AG08395 (cell line): ENCODE data around the gene BTBD18.
"Not testable (repeated sequence)": the region's sequence is repeated elsewhere in the genome, so short reads cannot be mapped to it uniquely, and the experiment has no call there.

ENCODE experiments used
- DNase-seq: peaks from one replicate; pipeline ENCODE4 v3.0.0; 2012; ENCODE audit warnings: mixed read lengths, low spot score

The BTBD18 gene

GRCh38 chr11:57729479-57729878 lies 22.1 kb downstream of the BTBD18 start:
- DNase-seq = no peak

- DNase-seq = no peak
Measured at GRCh38 chr11:57728829-57729228, 22.8 kb downstream of the BTBD18 start.

GRCh38 chr11:57727185-57727584 lies 24.4 kb downstream of the BTBD18 start:
- no peak for DNase-seq

- not testable (repeated sequence) for DNase-seq
Measured at GRCh38 chr11:57716726-57717125, 34.9 kb downstream of the BTBD18 start.

- DNase-seq = no peak
Measured at GRCh38 chr11:57713835-57714234, 37.8 kb downstream of the BTBD18 start.

- peak; percentile 95 for DNase-seq
Measured at GRCh38 chr11:57712256-57713150, 39.1 kb downstream of the BTBD18 start, which contains the start of gene TMX2. Gene TMX2, plus strand, starts transcription at chr11:57712593. Its CDS starts 26 bp downstream, at chr11:57712619.

- DNase-seq = peak; percentile 65
Measured at GRCh38 chr11:57711414-57712255, 40.0 kb downstream of the BTBD18 start, which contains the start of gene MED19. Gene MED19, minus strand, starts transcription at chr11:57712215. Its CDS starts 36 bp downstream, at chr11:57712179.

- DNase-seq = no peak
Measured at GRCh38 chr11:57709802-57710367, 41.7 kb downstream of the BTBD18 start.

- DNase-seq = not testable (repeated sequence)
Measured at GRCh38 chr11:57705432-57705831, 46.2 kb downstream of the BTBD18 start.

- no peak for DNase-seq
Measured at GRCh38 chr11:57704932-57705331, 46.7 kb downstream of the BTBD18 start.

- DNase-seq = no peak
Measured at GRCh38 chr11:57703341-57703740, 48.3 kb downstream of the BTBD18 start.

GRCh38 chr11:57700425-57700824 lies 51.2 kb downstream of the BTBD18 start:
- DNase-seq = no peak

GRCh38 chr11:57699813-57700212 lies 51.8 kb downstream of the BTBD18 start:
- DNase-seq = no peak

- no peak for DNase-seq
Measured at GRCh38 chr11:57698843-57699365, 52.7 kb downstream of the BTBD18 start.
